Spinal cord (tissue), 10 donors: ENCODE results near the gene USB1. TPM values are rescaled to one million over a fixed set of nuclear protein-coding genes. Genes with fewer than 3 reads are reported as not detected.

Experiments
- DNase-seq, 6 donors: peaks; one replicate each; pipeline versions ENCODE4 v3.0.0 to v3.0.0-alpha.2; 2013 to 2015; ENCODE audit warnings: low spot score in 6 of 6, low read depth in 4 of 6
- H3K27ac ChIP-seq: one replicate; pipeline ENCODE4 v1.5.1; 2013; ENCODE audit warnings: low read depth, low read length, control low read depth
- H3K27me3 ChIP-seq: one replicate; pipeline ENCODE4 v1.6.1; 2013; ENCODE audit warnings: low read length; ENCODE audit not compliant: control insufficient read depth, insufficient read depth
- H3K36me3 ChIP-seq: one replicate; pipeline ENCODE4 v1.6.1; 2013; ENCODE audit warnings: low read length; ENCODE audit not compliant: control insufficient read depth, insufficient read depth
- H3K4me1 ChIP-seq: one replicate; pipeline ENCODE4 v1.6.1; 2013; ENCODE audit warnings: low read length; ENCODE audit not compliant: control insufficient read depth, insufficient read depth
- H3K4me3 ChIP-seq: one replicate; pipeline ENCODE4 v1.5.1; 2013; ENCODE audit warnings: low read depth, low read length, control low read depth
- H3K9me3 ChIP-seq: one replicate; pipeline ENCODE4 v1.6.1; 2013; ENCODE audit warnings: low read length; ENCODE audit not compliant: control insufficient read depth, insufficient read depth
- WGBS: methylation state at CpG from one replicate; pipeline ENCODE4 v1.1.5; 2013; ENCODE audit warnings: missing lambda C conversion rate; ENCODE audit not compliant: insufficient coverage; 5-methylcytosine and 5-hydroxymethylcytosine counted together
- polyA plus RNA-seq, 2 donors: library from polyadenylated mRNA; unstranded; fragments of 120-200 nt; gene quantifications; one replicate each; pipeline ENCODE4 v1.2.1, GENCODE V29; 2013; ENCODE audit not compliant: insufficient read length in 2 of 2
- total RNA-seq, 2 donors: library from RNA; depleted of rRNA in 1 of 2; stranded (reverse); fragments of 120-200 nt in 1 of 2; fragments of >200 nt in 1 of 2; gene quantifications; one replicate each; pipeline versions ENCODE4 v1.2.3 to v1.2.4, GENCODE V29; 2013 to 2014
- donor health status: healthy.

The USB1 gene
- total and polyA plus RNA-seq, 4 donors: 9.6 to 51.7 (median 33.1) TPM

DNA sequence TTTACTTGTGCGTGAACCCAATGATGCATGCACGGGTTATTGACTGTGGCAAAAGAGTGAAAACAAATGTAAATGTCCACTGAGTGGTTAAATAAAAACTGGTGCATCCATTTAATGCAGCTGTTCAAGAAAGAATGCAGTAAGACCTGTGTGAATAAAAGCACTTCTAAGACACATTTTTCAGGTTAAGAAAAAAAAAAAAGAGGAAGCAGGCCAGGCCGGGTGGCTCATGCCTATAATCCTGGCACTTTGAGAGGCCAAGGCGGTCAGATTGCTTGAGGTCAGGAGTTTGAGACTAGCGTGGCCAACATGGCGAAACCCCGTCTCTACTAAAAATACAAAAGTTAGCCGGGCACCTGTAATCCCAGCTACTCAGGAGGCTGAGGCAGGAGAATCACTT, 42.1 kb upstream of the USB1 start:
- H3K4me1 ChIP-seq: peaks cover 3% of the 10 kb centered on the region
- H3K27ac ChIP-seq: no peak overlapping the region
- WGBS: 81% methylated on average over 3 of the region's 8 CpGs
- no peak for DNase-seq
- H3K4me3 ChIP-seq: no peak overlapping the region
- H3K36me3 ChIP-seq: no peaks in the 10 kb centered on the region
- H3K27me3 ChIP-seq: no peaks in the 10 kb centered on the region
- no peaks in the 10 kb centered on the region for H3K9me3 ChIP-seq

DNA sequence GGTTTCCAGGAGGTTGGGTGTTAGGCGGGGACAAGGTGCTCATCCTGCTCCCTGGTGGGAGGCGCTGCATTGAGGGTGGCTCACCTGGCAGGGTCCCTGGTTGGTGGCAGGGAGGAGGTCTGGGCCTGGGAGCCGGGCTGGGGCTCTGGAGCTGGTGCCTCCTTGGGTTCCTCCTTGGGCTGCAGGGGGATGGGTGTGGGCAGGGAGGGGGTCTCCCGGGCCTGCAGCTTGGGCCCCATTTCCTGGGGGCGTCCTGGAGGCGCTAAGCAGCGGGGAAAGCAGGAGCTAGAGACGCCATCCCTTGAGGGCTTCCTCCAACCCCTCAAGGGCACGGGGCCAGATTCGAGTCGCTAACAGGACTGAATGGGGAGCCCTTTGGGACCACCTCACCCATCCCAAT, 41.4 kb upstream of the USB1 start:
- WGBS: 94% methylated on average over 5 of the region's 11 CpGs
- H3K36me3 ChIP-seq: no peaks in the 10 kb centered on the region
- H3K4me3 ChIP-seq: no peak overlapping the region

DNA sequence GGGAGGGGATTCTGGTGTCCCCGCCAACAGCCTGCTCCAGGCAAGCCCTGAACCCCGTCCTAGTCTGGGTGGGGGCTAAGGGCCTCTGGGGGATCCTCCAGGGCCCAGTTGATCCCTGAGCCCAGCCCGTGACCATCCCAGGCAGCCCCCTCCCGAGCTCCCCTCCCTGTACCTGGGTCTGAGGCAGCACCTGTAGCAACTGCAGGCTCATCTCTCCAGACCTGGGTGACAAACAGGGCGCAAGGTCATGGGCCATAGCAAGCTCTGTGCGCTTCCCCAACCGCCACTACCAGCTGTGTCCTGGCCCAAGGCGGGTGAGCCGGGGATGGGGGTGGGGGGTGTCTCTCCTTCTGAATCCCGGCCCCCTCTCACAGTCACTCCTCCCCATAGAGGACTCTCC, 40.9 kb upstream of the USB1 start:
- 79% methylated on average over 2 of the region's 10 CpGs for WGBS
- Histone ChIP-seq H3K36me3 (no peaks in the 10 kb centered on the region), H3K4me1 (peaks cover 3% of the 10 kb centered on the region), H3K27ac (no peak overlapping the region), H3K4me3 (no peak overlapping the region), H3K9me3 (no peaks in the 10 kb centered on the region), H3K27me3 (no peaks in the 10 kb centered on the region)
- no peak for DNase-seq

More for the DNA sequence above, 41.4 kb upstream of the USB1 start:
- DNase-seq: no peak
- Histone ChIP-seq H3K9me3 (no peaks in the 10 kb centered on the region), H3K27ac (no peak overlapping the region), H3K27me3 (no peaks in the 10 kb centered on the region), H3K4me1 (peaks cover 3% of the 10 kb centered on the region)

DNA sequence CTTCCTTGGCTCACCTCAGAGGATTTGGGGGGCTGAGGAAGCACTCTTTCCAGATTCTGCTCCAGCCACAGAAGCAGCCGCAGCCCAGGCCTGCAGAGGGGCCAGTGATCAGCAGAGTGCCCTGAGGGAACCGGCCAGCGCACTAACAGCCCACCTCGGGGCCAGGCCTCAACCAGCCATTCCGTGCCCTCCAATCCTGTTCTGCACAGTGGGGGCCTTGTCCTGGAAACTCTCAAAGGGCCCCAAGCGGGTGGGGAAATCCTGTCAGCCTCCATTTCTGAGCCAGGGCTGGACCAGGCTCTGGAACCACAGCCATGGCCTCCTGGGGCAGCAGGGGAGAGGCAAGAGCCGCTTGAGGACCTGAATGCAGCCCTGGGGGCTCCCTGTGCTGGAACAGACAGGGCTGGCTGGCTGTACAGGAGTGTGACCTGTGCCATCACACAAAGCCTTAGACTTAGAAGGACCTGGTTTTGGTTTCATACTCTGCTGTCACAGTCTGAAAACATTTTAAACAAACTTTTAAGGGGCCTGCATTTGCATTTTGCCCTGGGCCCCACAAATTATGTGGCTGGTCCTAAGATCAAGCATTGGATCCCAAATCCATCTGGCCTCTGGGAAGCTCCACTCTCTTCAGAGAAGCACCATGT, 40.3 kb upstream of the USB1 start:
- H3K36me3 ChIP-seq: no peaks in the 10 kb centered on the region
- no peaks in the 10 kb centered on the region for H3K9me3 ChIP-seq
- no peak overlapping the region for H3K27ac ChIP-seq
- no peaks in the 10 kb centered on the region for H3K4me1 ChIP-seq
- H3K27me3 ChIP-seq: no peaks in the 10 kb centered on the region
- DNase-seq: no peak
- 85% methylated on average over 7 of the region's 7 CpGs for WGBS
- H3K4me3 ChIP-seq: no peak overlapping the region

GRCh38 chr16:57961538-57961937, 39.7 kb upstream of the USB1 start:
- Histone ChIP-seq H3K27ac (no peak overlapping the region), H3K4me1 (no peaks in the 10 kb centered on the region), H3K9me3 (no peaks in the 10 kb centered on the region), H3K4me3 (no peak overlapping the region), H3K27me3 (no peaks in the 10 kb centered on the region), H3K36me3 (no peaks in the 10 kb centered on the region)
- WGBS: 76% methylated on average over 2 of the region's 2 CpGs
- no peak for DNase-seq

DNA sequence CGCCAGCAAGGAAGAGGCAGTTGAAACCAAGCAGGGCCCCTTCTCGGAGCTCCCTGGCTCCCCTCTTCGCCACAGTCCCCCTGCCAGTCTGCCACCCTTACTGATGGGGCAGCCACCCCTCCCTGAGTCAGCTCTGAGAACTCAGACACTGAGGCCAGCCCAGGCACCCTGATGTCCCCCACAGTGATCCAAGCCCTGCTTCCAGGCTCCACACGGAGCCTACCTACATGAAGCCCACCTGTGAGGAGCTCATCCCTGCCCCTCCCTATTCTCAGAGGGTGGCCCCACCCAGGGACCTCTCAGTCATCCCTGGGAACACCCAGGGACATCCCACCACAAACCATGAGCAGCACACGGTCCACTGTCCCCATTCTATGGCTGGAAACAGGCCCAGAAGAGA, 39.2 kb upstream of the USB1 start:
- no peak overlapping the region for H3K4me3 ChIP-seq
- no peaks in the 10 kb centered on the region for H3K9me3 ChIP-seq
- H3K4me1 ChIP-seq: no peaks in the 10 kb centered on the region
- H3K27me3 ChIP-seq: no peaks in the 10 kb centered on the region
- WGBS: 74% methylated on average over 5 of the region's 5 CpGs
- DNase-seq: no peak
- H3K27ac ChIP-seq: no peak overlapping the region
- no peaks in the 10 kb centered on the region for H3K36me3 ChIP-seq

GRCh38 chr16:57962756-57963155, 38.5 kb upstream of the USB1 start:
- no peak overlapping the region for H3K4me3 ChIP-seq
- no peak overlapping the region for H3K27ac ChIP-seq
- no peak for DNase-seq
- WGBS: 96% methylated on average over 5 of the region's 9 CpGs
- no peaks in the 10 kb centered on the region for H3K27me3 ChIP-seq
- H3K36me3 ChIP-seq: no peaks in the 10 kb centered on the region
- H3K4me1 ChIP-seq: no peaks in the 10 kb centered on the region
- no peaks in the 10 kb centered on the region for H3K9me3 ChIP-seq

DNA sequence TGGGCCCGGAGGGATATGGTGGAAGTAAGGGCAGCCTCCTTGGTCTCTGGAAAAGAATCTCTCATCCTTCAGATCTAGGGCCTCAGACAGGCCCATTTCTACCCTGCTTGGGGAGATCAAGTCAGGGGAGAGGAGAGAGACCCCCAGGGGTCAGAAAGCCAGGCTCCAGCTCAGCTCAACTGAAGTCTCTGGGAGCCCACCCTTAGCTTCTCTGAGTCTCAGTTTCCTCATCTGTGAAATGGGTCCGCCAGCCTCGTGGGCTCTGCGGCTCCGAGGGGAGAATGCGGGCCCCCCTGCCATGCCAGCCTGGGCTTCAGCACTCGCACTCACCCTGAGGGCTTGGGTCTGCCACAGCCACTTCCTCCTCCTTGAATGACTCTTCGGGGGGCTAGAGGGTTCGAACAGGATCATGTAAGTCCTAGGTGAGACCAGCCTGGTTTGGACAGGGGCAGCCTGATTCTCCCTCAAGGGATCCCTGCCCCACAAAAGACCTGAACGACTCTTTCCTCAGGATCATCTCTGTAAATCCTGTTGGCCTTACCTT, 37.0 kb upstream of the USB1 start:
- H3K36me3 ChIP-seq: no peaks in the 10 kb centered on the region
- no peak for DNase-seq
- H3K9me3 ChIP-seq: no peaks in the 10 kb centered on the region
- H3K4me3 ChIP-seq: no peak overlapping the region
- H3K27ac ChIP-seq: no peak overlapping the region
- no peaks in the 10 kb centered on the region for H3K4me1 ChIP-seq
- H3K27me3 ChIP-seq: no peaks in the 10 kb centered on the region
- 85% methylated on average over 9 of the region's 10 CpGs for WGBS

DNA sequence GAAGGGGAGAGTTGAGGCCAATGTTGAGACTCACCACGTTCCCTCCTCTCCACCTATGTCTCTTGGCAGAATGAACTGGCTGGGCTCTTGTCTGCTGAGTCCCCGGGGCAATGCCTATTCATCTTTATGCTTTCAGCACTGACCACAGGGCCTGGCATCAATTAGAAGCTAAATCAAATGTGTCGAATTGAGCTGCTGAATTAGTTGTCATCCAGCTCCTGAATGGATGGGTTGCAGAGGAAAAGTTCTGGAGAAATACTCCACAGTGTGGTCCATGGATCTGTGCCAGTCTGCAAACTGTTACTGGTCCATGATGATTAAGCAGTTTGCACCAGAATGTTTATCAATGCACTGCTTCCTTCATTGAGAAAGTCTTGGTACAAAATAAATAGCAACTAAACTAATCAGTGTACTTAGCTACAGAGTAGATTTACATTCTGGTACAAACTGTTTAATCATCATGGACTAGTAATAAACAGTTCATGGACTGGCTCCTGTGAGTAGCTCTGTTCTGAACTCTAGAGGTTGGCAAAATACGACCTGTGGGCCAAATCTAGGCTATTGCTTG, 34.9 kb upstream of the USB1 start:
- Histone ChIP-seq H3K9me3 (no peaks in the 10 kb centered on the region), H3K4me3 (no peak overlapping the region), H3K27ac (no peak overlapping the region), H3K27me3 (no peaks in the 10 kb centered on the region), H3K4me1 (peaks cover 5% of the 10 kb centered on the region), H3K36me3 (no peaks in the 10 kb centered on the region)
- 17% methylated on average over 1 of the region's 4 CpGs for WGBS
- DNase-seq: peak in 2 of 6 donors; percentile 34 to 64

DNA sequence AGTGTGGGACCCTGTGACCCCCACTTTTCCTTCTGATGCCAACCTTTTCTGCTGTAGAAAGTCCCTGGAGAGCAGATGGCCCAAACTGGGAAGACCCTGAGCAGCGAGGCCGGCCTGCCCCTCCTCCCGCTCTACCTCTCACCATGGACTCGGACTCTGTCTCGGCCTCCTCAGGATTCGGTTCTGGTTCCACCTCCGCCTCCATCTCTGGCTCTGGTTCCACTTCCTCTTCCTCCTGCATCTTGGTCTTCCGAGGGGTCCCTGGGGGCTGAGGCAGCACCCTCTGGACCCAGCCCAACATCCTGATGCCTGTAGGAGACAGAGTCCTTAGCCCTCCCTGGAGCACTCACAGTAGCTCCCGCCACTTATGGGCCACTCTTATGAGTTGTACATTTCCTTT, 34.2 kb upstream of the USB1 start:
- H3K27ac ChIP-seq: no peak overlapping the region
- WGBS: 93% methylated on average over 8 of the region's 9 CpGs
- H3K4me1 ChIP-seq: peaks cover 6% of the 10 kb centered on the region
- H3K9me3 ChIP-seq: no peaks in the 10 kb centered on the region
- DNase-seq: no peak
- no peak overlapping the region for H3K4me3 ChIP-seq
- no peaks in the 10 kb centered on the region for H3K27me3 ChIP-seq
- no peaks in the 10 kb centered on the region for H3K36me3 ChIP-seq
